Coronary artery (tissue), 2 donors: Measurements from ENCODE around the gene HNRNPU.
A peak's percentile ranks its signal among the peaks of the same experiment; 100 is the strongest.

ENCODE experiments used
- DNase-seq: peaks from one replicate; pipeline ENCODE4 v3.0.0-alpha.2; 2017; ENCODE audit warnings: low spot score
- H3K27ac ChIP-seq, 2 donors: fragments of 200-600 bp; sonication (generic); one replicate each; pipeline ENCODE4 v1.5.1; 2016 to 2019
- H3K4me3 ChIP-seq: fragments of 200-600 bp; sonication (generic); 2 replicates; pipeline ENCODE4 v1.5.1; 2016; ENCODE audit warnings: mild to moderate bottlenecking, moderate library complexity
- TF ChIP-seq, protein P1 (sequence below): fragments of 200-600 bp; sonication (generic); IDR thresholded peaks from one replicate; pipeline ENCODE4 v1.5.1; 2019; ENCODE audit warnings: antibody characterized with exemption

Gene HNRNPU

DNA sequence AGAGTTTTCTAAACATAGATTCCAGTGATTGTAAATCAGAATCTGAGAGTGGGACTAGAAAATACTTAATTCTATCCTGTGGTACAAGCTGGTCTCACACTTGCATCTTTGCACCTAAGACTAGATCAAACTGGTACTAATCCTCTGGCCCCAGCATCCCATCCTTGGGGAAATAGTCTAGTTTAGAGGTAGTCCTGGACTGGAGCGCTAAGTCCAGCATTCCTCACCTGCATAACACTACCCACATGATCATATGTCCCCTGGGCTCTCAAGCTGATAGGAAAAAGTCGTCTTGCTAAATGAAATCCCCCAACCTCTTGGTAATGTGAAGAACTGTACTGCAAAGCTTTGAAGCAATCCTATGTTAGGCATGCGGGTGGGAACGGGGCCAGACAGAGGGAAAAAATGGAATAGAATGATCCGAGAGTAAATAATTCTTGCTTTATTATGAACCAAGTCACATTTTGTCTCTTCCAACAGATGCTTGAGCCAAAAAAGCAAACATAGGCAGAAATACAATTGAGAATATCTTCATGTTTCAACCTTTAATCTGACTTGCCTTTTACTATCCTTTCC is 24.0 kb downstream of the HNRNPU start:
- TF ChIP-seq, protein P1, sequence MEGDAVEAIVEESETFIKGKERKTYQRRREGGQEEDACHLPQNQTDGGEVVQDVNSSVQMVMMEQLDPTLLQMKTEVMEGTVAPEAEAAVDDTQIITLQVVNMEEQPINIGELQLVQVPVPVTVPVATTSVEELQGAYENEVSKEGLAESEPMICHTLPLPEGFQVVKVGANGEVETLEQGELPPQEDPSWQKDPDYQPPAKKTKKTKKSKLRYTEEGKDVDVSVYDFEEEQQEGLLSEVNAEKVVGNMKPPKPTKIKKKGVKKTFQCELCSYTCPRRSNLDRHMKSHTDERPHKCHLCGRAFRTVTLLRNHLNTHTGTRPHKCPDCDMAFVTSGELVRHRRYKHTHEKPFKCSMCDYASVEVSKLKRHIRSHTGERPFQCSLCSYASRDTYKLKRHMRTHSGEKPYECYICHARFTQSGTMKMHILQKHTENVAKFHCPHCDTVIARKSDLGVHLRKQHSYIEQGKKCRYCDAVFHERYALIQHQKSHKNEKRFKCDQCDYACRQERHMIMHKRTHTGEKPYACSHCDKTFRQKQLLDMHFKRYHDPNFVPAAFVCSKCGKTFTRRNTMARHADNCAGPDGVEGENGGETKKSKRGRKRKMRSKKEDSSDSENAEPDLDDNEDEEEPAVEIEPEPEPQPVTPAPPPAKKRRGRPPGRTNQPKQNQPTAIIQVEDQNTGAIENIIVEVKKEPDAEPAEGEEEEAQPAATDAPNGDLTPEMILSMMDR, result no peak
- Histone ChIP-seq H3K4me3 (no peak overlapping the region), H3K27ac (peak overlapping the region in 1 of 2 donors; percentile 33)
- DNase-seq, result no peak

DNA sequence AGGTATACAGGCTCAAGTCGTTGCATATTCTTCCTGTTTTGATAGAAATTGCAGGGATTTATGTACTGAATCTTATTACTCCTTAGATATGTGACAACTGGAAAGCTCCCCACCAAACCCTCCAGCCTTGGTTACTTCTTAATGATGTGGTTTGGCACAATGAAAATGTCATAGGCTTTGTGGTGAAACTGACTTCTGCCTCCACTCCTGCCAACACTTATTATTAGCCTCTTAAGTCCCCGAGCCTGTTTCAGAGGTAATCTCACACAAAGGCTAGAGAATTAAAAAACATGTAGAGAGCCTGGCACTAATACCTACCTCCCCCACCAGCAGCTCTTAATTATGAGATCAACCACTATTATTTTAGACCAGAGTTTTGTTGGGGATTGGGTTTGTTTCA is 24.7 kb downstream of the HNRNPU start:
- no peak overlapping the region for H3K27ac ChIP-seq
- no peak overlapping the region for H3K4me3 ChIP-seq
- DNase-seq, result no peak
- TF ChIP-seq, protein P1, result no peak

DNA sequence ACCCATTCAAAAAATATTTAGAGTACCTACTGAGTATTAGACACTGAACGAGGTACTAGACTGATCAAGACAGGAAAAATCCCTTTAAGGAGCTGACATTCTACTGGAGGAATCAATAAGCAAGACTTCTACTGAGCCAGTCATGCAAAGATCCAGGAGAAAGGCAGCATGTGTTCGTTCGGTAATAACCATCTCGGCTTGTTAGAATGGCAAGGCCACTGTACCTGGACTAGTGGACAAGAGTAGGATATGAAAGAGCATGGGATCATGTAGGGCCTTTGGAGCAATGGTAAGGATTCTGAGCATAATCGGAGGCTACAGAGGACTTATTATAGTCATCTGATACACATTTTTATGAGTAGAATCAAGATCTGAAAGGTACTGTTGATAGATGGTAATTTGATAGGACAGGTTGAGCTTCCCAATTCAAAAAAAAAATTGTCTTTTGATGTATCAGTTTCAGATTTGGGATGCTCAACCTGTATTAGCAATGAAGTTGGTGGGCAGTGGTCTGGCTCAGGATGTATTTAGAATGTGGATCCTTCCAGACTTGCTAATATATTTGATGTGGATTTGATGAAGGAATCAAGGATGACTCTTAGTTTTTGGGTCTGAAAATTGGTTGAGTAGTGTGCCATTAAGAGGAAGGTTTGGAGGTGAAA is 26.6 kb downstream of the HNRNPU start:
- TF ChIP-seq, protein P1, result no peak
- Histone ChIP-seq H3K4me3 (peak overlapping the region; percentile 22), H3K27ac (peak overlapping the region in 1 of 2 donors; percentile 4)
- DNase-seq, result no peak

DNA sequence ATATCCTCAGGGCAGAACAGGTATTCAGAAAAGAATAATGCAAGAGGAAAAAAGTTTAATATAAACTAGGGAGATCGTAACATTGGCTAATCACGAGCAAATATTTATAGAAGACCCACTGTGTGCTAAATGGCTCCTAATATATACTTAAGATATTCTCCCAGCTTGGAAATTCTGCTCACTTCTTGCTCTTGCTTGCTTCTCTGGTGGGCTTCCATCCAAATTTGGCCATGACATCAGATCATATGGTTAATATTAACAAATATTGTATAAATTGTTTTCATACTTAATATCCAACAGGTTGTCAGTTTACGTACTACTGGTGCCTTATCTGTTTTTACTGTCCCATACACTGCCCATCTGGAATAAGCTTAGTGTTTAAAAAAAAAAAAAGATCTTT is 27.8 kb downstream of the HNRNPU start:
- TF ChIP-seq, protein P1, result no peak
- DNase-seq, result no peak
- Histone ChIP-seq H3K27ac (peak overlapping the region; percentile 96 to 98), H3K4me3 (peak overlapping the region; percentile 81)

DNA sequence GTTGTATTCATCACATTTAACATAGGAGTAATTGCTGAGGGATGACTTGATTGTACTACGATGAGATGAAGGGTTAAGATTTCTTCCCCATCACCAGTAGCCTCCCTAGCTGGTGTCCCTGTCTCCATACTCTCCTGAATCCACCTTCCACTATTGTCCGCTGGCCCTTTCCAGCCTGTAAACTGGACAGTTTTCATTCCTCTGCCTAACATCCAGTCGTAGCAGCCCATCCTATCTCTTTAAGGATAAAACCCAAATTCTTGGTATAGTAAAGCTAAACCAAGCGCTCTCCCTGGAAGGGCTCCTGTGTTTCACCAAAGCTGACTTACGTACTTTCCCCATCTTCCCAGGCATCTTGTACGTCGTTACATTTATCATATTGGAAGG is 28.2 kb downstream of the HNRNPU start:
- TF ChIP-seq, protein P1, result no peak
- DNase-seq, result no peak
- Histone ChIP-seq H3K4me3 (peak overlapping the region; percentile 81), H3K27ac (peak overlapping the region; percentile 96 to 98)

DNA sequence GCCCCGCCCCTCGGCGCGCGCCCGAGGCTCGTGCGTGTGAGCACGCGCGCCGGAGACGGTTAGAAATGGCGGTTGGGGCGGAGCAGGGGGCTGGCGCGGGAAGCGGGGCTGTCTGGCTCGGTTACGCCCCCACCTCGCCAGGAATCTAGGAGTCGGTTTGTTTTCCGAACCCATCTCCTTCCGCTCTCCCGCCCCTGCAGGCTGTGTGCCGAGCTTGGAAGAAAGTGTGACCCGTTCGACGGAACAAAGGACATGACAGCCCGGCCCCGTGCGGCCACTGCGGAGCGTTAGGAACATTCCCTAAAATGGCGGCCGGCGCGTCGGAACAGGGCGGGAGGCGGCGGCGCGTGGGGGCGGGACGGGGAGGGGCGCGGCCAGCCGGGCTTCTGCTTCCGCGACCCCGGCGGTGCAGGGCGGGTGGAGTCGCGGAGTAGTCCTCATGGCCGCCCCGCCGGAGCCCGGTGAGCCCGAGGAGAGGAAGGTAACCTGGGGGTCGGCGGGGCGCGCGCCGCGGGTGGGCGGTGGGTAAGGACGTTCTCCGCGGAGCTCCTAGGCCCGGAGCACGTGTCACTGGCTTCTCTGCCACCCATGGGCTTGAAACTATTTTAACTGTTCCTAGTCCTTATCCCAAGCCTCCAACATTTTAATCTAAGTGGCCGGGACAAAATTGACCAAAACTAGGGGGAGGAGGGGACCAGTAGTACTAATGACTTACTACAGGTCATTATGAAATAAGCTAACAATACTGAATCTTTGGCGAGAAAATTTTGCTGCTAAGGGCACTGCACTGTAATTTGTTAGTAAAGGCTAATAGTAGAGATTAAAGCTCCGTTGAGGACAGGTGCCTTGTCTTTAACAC is 28.8 kb downstream of the HNRNPU start, which contains the start of gene COX20:
Gene COX20, plus strand, starts transcription at position 383 of the 859 bp plus-strand sequence. Its CDS starts 57 bp downstream, at position 440.
- peak; percentile 94 for DNase-seq
- TF ChIP-seq, protein P1, result no peak
- H3K27ac ChIP-seq, result peak within 1 kb of the TSS; percentile 96 to 98
- H3K4me3 ChIP-seq, result peak within 1 kb of the TSS; percentile 81
